IPS-11a (cell line): ENCODE results near the gene FOLR1.
"Not testable (repeated sequence)": the region's sequence is repeated elsewhere in the genome, so short reads cannot be mapped to it uniquely, and the experiment has no call there.

Experiments
- H3K4me3 ChIP-seq: one replicate; pipeline ENCODE4 v1.5.1; 2013; ENCODE audit warnings: low read depth, low read length, control low read depth

Gene FOLR1

DNA sequence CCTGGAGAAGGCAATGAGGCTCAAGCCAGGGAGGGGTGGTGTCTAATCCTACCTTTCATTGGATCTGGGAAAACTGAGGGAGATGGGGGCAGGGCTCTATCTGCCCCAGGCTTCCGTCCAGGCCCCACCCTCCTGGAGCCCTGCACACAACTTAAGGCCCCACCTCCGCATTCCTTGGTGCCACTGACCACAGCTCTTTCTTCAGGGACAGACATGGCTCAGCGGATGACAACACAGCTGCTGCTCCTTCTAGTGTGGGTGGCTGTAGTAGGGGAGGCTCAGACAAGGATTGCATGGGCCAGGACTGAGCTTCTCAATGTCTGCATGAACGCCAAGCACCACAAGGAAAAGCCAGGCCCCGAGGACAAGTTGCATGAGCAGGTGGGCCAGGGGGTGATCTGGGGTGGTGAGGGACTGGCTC lies at the start of gene FOLR1:
Gene FOLR1 (plus strand): TSS at position 180 of the 421 bp plus-strand sequence. CDS start 34 bp downstream, at position 214.
- H3K4me3 ChIP-seq = no peak within 1 kb of the TSS

DNA sequence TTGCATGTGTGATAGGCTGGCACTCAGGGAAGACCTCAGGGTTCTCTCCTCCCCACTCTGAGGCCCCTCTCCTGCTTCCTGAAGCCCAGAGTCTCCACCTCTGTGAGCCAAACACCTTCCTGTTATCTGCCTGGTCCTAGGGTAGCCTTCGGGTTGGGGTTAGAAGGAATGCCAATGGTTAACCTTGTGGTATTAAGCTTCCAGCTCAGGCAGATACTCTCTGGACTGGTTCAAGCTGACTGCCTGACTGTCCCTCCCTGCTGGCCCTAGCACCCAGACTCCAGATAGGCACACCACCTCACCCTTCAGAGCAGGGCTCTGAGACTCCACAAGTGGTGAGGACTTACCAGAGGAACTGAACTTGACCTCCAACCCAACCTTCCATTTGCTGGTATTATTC lies 49.4 kb upstream of the FOLR1 start:
- H3K4me3 ChIP-seq = not testable (repeated sequence)

GRCh38 chr11:72144807-72145565 lies 47.0 kb upstream of the FOLR1 start:
- no peak overlapping the region for H3K4me3 ChIP-seq

GRCh38 chr11:72146625-72147024 lies 45.3 kb upstream of the FOLR1 start:
- no peak overlapping the region for H3K4me3 ChIP-seq

DNA sequence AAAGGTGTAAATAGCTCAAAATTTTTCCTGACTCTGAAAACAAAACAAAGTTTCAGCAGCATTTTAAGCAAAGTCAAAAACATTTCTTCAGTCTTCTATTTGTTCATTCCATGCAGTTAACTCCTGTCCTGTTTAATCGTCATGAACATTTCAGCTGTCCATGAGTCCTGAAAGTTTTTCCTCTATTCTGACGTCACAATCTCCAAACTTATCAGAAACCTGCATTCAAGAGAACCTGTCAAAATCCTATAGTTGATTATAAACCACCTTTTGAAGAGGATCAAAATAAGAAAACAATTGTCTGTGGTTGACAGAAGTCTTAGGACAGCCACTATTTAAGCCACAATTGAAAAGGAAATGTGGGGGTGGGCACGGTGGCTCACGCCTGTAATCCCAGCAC lies 41.1 kb upstream of the FOLR1 start:
- H3K4me3 ChIP-seq = no peak overlapping the region

- H3K4me3 ChIP-seq = not testable (repeated sequence)
Measured at GRCh38 chr11:72153874-72154273, 38.1 kb upstream of the FOLR1 start.

- H3K4me3 ChIP-seq = no peak overlapping the region
Measured at GRCh38 chr11:72154816-72155215, 37.1 kb upstream of the FOLR1 start.

DNA sequence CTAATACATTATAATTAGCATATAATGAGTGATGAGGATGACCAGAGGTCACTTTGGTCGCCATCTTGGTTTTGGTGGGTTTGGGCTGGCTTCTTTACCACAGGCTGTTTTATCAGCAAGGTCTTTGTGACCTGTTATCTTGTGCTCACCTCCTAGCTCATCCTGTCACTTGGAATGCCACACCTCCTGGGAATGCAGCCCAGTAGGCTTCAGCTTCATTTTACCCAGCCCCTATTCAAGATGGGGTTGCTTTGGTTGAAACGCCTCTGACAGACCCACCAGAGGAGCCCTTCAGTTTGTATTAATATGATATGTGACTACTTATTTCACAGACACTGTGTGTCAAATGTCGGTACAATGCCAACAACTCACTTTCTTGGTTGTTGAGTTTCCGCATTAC lies 36.2 kb upstream of the FOLR1 start:
- no peak overlapping the region for H3K4me3 ChIP-seq

GRCh38 chr11:72157131-72157530 lies 34.8 kb upstream of the FOLR1 start:
- H3K4me3 ChIP-seq = no peak overlapping the region

- H3K4me3 ChIP-seq = no peak overlapping the region
Measured at GRCh38 chr11:72160319-72160718, 31.6 kb upstream of the FOLR1 start.

DNA sequence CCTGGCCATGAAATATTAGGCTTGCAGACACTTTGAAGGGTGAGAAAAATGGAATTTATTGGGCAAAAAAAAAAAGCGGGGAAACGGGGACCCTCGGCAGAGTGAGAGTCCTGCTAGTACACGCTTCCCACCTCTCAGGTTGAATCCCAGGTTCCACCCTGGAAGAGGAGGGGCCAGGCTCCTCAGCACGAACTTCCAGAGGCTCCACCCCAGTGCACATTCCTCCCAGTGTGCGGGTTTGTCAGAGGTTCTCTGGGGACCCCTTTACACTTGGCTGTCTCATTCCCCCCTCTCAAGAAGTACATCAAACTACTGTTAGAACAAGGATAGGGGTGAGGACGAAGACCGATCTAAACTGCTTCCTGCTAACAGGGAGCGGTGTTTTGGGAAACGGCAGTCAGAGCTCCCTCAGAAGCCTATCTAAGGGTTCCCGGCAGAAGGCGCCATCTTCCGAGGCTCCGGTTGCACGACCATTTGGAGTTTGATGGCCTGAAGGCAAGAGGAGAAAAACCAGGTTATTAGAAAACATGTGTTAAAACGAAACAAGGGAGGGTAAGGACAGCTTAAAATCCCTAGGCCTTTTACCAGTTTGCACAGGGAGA lies 28.9 kb upstream of the FOLR1 start:
- no peak overlapping the region for H3K4me3 ChIP-seq

DNA sequence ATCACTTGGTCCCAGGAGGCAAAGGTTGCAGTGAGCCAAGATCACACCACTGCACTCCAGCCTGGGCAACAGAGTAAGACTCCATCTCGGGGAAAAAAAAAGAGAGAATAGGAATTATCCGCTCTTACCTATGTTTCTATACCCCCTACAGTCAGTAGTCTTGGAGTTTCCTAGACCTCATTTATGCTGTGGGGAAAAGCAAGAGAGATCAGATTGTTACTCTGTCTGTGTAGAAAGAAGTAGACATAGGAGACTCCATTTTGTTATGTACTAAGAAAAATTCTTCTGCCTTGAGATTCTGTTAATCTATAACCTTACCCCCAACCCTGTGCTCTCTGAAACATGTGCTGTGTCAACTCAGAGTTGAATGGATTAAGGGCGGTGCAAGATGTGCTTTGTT lies 27.8 kb upstream of the FOLR1 start:
- H3K4me3 ChIP-seq = not testable (repeated sequence)

DNA sequence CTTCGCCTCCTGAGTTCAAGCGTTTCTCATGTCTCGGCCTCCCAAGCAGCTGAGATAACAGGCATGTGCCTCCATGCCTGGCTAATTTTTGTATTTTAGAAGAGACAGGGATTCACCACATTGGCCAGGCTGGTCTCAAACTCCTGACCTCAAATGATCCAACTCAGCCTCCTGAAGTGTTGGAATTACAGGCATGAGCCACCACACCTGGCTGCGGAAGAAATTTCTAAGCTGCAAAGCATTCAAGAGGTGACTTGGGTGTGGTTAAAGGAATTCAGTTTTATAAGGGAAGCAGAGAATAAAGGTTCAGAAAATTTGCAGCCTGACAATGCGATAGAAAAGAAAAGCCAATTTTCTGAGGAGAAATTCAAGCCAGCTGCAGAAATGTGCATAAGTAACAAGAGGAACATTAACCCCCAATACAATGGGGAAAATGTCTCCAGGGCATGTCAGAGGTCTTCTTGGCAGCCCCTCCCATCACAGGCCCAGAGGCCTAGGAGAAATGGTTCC lies 22.8 kb upstream of the FOLR1 start:
- H3K4me3 ChIP-seq = not testable (repeated sequence)

GRCh38 chr11:72169754-72170153 lies 22.2 kb upstream of the FOLR1 start:
- H3K4me3 ChIP-seq = not testable (repeated sequence)

DNA sequence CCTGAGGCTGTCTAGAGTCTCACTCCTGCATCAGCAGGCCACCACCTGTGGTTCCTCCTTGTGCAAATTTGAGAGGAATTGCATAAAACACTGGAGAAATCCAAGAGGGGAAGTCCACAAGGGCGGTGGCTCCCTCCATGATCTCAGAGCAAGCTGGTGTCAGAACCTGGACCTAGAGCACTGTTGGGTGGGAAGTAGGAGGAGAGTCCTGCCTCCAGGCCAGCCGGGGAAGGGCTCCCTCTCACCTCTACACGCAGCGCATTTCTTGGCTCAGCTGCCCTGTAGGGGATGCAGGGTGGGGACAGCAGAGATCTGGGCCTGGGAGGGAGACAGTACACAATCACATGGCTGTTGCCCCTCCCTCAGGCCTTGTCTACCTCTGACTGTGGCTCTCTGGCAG lies 19.9 kb upstream of the FOLR1 start:
- not testable (repeated sequence) for H3K4me3 ChIP-seq

- H3K4me3 ChIP-seq = no peak overlapping the region
Measured at GRCh38 chr11:72173291-72173690, 18.6 kb upstream of the FOLR1 start.

- H3K4me3 ChIP-seq = no peak overlapping the region
Measured at GRCh38 chr11:72174302-72175070, 17.5 kb upstream of the FOLR1 start.

DNA sequence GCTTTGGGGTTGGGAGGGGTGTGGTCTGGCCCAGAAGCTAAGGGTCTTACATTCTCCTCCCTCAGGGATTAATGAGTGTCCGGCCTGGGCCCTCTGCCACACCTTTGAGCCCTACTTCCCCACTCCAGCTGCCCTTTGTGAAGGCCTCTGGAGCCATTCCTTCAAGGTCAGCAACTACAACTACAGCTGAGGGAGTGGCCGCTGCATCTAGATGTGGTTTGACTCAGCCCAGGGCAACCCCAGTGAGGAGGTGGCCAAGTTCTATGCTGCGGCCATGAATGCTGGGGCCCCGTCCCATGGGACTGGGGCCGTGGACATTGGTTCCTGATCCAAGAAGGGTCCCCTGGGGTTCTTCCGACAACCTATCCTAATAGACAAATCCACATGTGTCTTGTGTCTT lies 14.3 kb upstream of the FOLR1 start:
- H3K4me3 ChIP-seq = no peak overlapping the region

GRCh38 chr11:72179049-72179803 lies 12.7 kb upstream of the FOLR1 start:
- no peak overlapping the region for H3K4me3 ChIP-seq

DNA sequence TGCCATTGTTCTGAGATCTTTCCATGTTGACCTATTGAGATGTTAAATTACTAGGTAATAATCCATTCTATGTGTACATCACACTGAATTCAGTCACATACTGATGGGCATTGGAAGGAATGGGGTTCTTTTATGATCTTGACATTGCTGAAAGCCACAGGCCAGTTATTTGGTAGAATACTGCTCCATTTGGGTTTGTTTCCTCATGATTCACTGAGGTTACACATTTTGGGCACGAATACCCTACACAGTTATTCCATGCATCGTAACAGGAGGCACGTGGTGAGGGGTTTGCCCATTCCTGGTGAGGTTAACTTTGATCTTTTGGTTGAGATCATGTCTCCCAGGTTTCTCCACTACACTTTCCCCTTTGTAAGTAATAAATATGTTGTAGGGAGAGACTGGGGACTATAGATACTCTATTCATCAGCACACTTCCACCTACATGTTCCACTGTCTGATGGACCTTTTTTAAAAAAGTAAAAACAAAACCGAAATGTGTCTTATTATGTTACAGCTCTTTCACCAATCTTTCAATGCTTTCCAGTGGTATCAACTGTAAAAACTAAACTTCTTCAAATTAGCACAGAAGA lies 12.0 kb upstream of the FOLR1 start:
- H3K4me3 ChIP-seq = no peak overlapping the region
